GM18909 (cell line): Measurements from ENCODE around the gene SGPL1.

ENCODE experiments used
- ATAC-seq: cut with Tn5 transposase; IDR thresholded peaks from one replicate; pipeline ENCODE4 v1.9.1; 2021; ENCODE audit warnings: mild to moderate bottlenecking; ENCODE audit not compliant: unreplicated experiment, poor library complexity

The SGPL1 gene

GRCh38 chr10:70899096-70899495, 83.3 kb downstream of the SGPL1 start:
- ATAC-seq: no peak

DNA sequence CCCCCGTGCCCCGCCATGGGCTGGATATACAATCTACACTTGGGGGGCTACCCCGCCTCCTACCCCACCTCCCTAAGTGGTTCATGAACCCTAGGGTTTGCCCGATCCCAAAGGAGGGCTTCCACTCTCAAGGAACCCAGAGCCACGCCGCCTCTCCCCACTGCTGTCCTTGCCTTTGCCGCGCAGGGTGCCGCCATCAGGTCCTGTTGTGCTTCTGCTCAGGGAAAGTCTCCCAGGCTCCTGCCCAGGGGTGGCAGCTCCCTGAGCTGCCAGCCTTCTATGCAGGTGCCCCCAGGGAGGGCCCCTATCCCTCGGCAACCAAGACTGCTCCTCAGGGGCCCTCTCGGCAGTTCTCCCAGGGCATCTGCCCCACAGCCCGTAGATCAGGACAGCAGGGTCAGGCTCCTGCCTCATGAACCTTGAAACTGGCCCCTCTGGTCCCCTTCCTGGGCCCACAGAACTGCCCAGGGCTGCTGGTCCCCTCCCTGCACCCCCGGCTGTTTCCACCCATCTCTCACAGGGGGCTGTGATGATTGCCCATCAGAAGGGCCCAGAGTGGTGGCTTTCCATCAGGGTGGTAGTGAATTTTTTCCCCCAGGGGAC, 85.6 kb downstream of the SGPL1 start:
- ATAC-seq: no peak

DNA sequence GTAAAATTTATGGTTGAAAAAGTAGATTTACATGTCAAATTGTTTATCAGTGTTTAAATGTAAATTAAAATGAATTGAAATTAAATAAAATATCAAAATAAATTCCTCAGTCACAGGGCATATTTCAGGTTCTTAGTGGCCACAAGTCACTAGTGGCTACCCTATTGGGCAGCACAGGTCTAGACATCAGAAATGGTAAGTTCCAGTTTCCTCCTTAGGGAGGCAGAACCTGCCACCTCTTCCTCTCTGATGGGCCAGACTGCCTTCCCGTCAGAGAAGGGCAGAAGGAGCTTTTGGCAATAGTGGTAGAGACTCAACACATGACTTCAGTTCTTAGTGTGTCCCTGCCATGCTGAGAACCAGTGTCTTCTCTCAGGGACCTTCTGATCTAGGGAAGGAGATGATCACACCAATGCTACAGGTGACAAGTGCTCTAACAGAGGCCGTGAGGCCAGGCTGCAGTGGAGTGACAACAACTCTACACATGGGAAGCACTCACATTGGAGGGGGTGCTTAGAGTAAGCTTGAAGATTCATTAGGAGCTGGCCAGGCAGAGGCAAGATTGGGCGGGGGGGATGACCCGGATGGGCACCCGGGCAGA, 87.0 kb downstream of the SGPL1 start:
- no peak for ATAC-seq

DNA sequence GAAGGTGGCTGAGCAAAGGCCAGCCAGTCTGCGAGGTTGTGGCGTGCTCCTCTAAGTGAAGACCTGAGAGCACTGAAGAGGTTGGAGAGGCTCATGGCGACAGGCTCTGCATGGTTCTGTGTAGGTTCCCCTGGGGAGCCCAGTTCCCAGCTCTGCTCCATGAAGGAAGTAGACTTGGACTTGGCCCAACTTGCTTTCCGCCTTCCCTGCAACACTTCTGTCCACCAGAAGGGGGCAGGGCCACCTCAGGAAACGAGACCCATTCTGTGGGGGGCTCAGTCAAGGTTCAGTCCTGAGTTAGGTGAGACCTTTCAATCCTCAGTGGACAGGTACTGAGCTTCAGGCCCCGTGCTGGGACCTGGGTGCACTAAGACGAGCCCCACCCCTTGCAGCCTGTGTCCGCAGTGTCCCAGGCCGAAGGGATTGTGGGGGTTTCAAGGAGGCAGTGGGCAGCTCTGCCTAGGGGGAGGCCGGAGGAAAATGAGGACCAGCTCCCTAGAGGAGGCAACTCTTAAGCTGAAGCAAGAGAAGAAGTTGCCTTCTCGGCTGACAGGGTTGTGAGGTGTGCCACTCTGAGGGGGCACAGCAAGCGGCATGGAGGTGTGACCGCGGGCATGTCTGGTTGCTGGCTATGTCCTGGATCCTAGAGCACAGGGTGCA, 87.6 kb downstream of the SGPL1 start:
- no peak for ATAC-seq

GRCh38 chr10:70905071-70906021, 89.6 kb downstream of the SGPL1 start:
- no peak for ATAC-seq

- no peak for ATAC-seq
These were observed 90.5 kb downstream of the SGPL1 start for GRCh38 chr10:70906031-70906783.

DNA sequence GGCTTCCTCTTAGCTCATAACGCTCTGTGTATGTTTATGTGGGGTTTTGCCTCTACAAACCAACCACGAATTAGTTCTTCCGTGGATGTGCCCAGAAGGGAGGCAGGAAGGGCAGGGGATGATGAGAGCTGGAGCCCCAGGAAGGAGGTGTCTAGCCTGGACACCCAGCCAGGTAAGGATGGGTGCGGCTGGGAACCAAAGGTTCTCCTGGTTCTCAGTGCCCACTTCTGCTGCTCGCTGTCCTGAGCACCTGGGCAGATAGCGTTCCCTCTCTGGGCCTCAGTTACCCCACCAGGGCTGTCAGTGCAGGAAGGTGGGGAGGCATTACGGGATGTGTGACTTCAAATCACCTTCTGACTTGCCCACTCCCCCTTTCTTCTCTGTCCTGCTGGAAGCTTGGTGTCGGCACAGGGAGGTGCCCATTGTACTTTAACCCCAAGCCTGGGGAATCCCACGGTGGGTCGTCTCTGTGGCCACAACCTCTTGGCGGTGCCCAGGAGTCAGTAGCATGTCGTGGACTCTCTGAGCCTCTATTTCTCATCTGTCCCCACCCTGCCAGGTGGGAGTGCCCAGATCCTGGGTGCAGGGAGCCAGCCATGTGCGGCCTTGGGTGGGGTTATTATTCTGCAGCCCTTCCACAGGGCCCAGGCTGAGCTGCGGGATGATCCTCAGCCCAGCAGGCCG, 91.3 kb downstream of the SGPL1 start:
- no peak for ATAC-seq

DNA sequence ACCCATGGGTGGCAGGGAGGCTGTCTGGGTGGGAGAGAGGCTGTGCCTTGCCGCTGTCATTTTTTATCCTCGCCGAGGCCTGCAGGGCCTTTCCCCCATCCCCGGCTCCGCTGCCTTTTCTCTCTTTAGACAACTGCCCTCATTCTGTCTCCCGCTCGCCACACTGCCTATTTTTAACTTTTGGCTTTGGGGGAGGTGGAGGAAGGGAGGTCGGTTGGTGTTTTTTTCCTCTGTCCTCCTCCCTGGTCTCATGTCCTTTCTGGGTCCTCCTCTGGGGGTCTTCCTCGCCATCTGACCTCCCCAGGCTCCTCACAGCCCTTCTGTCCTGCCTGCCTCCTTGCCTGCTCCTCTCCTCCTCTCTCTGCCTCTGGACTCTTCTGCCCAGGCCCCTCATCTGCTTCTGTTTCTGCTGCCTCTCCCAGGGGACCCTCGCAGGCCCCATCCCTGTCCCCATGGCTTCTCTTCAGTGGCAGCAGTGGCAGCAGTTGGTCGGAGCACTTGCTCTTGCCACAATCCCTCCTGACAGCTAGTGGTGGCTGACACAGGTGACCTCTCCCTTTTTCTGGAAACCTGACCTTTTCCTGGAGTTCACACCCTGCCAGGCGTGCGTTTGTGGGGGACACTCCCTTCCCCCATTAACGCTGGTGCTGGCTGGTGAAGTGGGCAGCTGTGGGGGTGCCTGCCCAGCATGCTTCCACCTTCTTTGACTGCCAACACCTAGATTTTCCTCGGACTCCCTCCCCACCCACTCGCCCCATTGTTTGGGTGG, 92.1 kb downstream of the SGPL1 start:
- no peak for ATAC-seq

- ATAC-seq: no peak
These were observed 92.9 kb downstream of the SGPL1 start for GRCh38 chr10:70908406-70909296.

GRCh38 chr10:70909326-70909935, 93.7 kb downstream of the SGPL1 start:
- ATAC-seq: no peak

DNA sequence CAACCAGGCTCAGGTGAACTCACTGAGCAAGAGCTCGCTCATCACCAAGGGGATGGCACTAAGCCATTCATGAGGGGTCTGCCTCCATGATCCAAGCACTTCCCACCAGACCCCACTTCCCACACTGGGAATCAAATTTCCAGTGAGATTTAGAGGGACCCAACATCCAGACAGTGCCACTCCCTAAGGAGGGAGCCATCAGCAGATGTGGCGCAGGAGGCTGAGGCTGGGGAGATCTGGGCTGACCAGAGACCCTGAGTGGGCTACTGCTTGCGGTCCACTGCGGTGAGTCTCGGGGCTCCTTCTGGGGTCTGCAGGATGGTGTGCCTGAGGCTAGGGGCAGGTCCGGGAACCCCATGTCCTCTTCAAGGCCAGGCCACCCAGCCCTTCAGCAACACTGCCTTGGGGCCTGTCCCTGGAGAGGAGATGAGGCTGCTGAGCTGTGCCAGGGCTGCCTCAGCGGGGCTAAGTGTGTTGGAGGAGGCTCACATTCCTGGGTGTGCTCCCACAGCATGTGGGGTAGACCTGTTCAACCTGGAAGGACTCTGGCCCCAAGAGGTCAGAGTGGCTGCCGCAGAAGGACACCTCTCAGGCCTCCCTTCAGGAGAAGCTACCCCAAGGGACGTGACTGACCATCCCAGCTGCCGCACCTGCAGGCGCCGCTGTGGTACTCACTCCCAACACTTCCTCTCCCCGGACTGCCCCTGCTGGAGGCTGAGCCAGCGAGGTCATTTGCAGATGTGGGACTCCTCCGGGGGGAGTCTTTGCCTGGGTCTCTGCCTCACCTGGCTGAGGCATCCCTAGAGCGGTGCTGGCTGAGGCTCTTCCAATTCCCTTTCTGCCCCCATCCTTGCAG, 95.0 kb downstream of the SGPL1 start:
- ATAC-seq: no peak

DNA sequence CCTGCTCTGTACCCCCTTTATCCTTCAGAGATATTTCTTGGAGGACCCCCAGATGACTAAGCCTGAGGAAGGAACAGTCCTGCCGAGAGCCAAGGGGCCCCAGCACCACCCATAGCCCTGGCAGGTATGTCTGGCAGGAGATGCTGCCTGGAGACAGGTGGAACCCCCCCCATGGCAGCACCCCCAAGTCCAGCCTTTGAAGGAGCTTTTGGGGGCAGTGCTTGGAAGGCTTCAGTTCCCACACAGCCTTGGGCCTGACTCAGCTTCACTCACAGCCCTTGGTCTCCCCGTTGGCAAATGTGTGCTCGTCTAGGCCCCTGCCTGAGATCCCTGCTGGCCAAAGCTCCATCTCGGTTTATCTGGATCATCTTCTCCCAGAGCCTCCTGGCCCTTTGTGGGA, 95.6 kb downstream of the SGPL1 start:
- no peak for ATAC-seq

- no peak for ATAC-seq
These were observed 96.8 kb downstream of the SGPL1 start for GRCh38 chr10:70912556-70912955.

DNA sequence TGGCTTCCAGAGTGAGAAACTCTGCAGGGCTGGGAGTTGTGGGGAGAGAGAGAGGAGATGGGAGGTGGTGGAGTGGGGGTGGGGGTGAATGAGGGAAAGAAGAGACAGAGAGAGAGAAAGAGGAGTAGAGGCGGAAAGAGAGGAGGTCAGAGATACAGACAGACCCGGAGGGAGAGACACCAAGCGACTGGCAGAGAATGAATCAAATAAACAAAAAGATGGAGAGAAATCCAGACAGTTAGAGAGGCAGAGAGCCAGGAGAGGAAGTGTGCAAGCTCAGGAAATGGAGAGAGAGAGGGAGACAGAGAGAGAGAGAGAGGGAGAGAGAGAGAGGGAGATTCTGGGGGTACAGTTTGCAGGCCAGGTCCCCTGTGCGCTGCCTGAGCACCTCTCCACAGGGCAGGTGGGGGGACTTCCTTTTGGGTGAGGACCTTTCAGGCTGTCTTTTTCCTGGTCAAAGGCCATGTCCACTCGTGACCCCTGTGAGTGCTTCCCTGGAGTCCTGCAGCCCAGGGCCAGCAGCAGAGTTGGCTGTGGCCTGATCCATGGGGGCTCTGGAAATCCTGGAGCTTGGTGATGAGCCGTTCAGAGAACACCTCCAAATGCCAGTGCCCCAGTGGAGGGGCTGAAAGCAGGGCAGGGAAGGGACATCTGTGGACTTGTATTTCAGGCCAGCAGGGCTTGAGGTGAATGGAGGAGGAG, 97.6 kb downstream of the SGPL1 start:
- no peak for ATAC-seq

- ATAC-seq: no peak
These were observed 98.1 kb downstream of the SGPL1 start for GRCh38 chr10:70913893-70914240.

GRCh38 chr10:70914316-70914864, 98.6 kb downstream of the SGPL1 start:
- no peak for ATAC-seq
